ENCODE results near the gene OR5K2.

The OR5K2 gene

DNA sequence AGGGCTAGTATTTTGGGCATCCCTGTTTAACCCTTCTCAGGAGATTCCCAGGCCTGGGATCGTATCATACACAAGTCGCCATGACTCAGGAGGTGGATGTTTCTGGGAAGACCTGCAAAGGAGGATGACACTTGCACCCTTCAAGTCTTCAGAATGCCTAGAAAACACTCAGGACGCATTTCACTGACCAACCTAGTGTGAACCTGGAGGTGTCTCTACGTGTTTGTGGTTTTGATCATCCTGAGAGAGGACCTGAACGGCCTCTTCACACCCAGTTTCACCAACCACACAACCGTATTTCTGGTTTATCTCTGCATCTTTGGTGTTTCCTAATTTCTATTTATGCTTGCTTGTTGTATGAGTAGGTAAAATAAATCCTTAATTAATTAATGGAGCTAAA, 28.0 kb downstream of the OR5K2 start:
- DNase-seq, result no peak

DNA sequence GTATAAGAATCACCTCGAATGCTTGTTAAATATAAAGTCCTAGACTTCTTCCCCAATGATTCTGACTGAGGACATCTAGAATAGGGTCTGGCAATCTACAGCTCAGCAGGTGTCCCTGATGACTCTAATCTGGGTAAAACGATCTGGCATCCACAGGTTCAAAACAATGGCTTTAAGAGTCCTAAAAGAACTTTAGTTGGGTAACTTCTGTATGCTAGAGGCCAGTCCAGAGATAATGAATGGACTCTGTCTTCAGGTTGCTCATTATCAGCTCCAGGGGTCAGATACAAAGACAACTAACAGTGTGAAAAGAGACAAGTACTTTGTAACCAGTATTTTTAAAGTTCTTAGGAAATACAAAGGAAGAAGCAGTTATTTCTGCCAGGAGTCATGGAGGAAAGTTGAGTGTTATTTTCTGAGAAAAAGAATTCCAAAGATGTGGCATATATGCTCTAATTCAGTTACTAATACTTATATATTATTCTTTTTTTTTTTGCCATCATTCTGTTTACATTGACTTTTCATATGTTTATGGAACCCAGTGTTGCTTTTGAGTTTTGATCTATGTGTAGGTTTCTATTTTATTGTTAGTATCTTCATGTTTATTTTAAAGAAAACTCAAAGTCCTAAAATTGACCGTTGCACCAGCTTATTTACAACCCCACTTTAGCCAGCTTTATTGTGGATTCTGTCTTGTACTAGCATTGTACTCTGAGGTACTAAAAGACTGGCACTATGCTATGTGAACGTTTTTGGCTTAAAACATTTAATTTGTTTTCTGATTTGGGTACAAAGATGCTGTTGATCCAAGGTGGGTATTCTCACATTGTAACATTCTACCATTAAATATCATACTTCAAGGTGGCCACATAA, 31.2 kb downstream of the OR5K2 start:
- no peak for DNase-seq

DNA sequence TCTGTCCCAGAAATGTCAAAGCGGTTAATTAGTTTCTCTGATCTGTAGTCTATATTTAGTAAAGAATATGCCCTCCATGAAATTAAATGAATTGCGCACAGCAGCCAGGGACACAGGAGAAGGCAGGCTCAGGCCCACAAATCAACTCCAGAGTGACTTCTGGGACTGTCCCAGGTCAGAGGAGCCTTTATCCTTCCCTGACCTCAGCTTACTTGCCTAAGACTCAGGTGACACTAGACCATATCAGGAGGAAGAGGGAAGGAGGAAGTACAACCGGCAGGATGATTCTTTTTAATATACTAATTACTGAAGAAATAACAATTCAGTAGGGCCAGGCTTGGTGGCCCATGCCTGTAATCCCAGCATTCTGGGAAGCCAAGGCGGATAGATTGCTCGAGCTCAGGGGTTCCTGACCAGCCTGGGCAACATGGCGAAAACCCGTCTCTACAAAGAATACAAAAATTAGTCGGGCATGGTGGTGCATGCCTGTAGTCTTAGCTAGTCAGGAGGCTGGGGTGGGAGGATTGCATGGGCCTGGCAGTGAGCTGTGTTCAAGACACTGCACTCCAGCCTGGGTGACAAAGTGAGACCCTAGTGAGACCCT, 32.5 kb downstream of the OR5K2 start:
- DNase-seq, result no peak

DNA sequence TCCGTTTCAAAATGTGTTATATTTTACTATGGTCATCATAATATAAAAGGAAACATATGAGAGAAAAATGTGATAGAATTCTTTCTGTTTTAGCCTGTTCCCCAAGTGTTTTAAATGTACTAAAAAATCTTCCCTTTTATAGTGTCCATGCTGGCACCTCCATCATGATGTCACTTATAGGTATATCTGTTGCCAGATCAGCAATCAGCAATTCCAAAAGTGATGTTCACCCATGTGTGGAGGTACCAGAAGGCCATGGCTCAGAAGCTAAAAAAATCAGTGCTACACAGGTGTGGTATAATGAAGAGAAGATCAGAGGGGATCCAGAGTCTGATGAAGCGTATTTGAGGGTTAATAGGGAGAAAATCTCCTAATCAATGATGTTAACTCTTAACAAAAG, 33.2 kb downstream of the OR5K2 start:
- no peak for DNase-seq

DNA sequence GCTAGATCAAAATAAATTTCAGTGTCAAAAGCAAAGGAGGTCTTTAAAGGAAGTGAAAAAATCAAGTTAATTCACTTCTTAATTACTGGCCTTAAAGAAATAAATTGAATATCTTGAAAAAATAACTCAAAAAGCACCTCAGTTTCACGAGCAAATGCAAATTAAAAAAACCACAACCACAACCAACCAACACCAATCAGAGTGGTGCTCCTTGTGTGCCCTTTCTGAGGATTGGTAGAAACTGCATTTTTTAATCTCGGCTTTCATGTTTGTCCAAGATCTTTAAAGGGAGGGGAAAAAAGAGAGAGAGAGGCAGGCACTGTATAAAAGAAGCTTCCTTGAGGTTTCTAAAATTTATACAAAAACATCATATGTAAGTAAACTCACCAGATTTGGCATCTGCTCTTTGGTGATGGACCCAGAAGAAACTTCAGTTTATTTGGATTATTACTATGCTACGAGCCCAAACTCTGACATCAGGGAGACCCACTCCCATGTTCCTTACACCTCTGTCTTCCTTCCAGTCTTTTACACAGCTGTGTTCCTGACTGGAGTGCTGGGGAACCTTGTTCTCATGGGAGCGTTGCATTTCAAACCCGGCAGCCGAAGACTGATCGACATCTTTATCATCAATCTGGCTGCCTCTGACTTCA, 34.3 kb downstream of the OR5K2 start, which contains the start of gene GPR15:
GPR15 (plus strand) TSS at position 357 of the 653 bp plus-strand sequence; CDS start at position 413, 56 bp downstream.
- no peak for DNase-seq

DNA sequence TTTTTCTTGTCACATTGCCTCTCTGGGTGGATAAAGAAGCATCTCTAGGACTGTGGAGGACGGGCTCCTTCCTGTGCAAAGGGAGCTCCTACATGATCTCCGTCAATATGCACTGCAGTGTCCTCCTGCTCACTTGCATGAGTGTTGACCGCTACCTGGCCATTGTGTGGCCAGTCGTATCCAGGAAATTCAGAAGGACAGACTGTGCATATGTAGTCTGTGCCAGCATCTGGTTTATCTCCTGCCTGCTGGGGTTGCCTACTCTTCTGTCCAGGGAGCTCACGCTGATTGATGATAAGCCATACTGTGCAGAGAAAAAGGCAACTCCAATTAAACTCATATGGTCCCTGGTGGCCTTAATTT, 34.8 kb downstream of the OR5K2 start:
- DNase-seq, result no peak

DNA sequence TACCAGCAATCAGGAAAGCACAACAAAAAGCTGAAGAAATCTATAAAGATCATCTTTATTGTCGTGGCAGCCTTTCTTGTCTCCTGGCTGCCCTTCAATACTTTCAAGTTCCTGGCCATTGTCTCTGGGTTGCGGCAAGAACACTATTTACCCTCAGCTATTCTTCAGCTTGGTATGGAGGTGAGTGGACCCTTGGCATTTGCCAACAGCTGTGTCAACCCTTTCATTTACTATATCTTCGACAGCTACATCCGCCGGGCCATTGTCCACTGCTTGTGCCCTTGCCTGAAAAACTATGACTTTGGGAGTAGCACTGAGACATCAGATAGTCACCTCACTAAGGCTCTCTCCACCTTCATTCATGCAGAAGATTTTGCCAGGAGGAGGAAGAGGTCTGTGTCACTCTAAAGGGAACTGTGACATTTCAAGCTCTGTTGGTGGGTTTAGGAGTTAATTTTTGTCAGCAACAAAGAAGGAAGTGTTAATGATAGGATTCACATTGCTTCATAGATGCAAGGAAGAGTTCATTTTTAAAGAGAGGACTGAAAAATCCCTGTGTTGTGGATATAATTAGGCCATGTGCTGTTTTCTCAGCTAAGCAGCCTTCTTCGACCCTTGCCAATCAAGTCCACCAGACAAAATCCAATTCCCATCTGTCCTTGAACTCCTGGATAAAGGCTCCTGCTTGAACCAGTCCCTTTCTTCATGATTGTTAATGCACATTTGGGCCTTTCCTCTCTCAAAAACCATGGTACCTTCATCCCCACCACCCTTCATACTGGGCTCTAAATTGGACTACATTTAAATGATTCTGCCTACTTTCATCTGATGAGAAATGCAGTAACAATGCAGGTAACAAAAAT, 35.5 kb downstream of the OR5K2 start:
- no peak for DNase-seq

DNA sequence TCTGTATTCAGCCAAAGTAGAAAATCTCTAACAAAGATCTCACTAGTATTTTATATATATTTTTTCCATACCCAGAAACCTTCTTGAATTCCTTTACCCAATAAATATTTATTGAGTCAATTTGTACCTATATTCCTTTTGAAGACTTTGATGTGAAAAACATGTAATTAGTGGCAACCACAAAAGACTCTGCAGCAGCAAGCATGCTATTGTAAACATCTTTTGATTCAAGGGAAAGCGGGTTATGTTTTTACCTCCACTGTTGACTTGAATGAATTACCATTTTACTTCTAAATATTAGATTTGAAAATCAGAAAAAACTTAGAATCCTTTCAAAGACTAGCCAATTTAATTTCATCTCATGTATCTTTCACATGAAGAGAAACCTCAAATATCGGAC, 36.7 kb downstream of the OR5K2 start:
- no peak for DNase-seq

DNA sequence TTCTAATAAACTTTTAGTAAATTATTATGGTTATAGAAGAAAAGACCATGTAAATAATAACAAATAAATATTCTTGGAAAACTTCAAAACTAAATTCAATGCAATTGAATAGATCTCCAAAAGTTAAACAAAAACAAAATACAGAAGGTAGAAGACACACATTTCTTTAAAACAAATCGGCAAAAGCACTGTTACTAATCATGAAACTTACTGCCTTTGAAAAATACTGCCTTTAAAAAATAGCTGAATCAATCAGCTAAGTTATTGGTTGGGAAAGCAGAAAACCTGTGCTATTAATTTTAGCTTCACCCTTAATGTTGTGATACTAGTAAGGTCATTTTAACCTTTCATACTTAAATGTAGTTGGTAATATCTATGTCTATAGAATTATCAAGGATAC, 37.3 kb downstream of the OR5K2 start:
- no peak for DNase-seq

DNA sequence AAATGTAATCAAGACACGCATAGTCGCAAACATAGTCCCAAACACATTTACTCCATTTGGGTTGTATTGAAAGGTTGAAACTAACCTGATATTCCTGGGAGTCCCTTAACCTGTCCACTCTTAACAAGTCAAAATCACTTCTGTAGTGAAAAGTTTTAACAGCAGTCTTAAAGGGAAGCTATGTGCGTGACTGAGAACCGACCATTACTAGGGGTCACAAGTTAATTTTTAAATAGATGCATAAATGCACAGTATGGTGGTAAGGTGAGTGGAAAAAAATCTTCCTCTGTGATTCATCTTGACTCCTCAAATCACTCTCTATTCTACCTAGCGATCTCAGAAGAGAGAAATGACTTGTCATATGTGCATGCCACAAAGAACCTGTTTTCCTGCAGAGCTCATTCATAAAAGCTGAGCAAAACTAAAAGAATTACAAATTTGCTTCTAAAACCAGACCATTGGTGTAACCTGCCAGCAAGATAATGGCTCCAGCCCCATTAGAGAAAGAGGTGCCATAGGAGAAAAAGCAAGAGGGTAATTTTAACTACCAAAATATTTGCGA, 39.1 kb downstream of the OR5K2 start:
- no peak for DNase-seq

DNA sequence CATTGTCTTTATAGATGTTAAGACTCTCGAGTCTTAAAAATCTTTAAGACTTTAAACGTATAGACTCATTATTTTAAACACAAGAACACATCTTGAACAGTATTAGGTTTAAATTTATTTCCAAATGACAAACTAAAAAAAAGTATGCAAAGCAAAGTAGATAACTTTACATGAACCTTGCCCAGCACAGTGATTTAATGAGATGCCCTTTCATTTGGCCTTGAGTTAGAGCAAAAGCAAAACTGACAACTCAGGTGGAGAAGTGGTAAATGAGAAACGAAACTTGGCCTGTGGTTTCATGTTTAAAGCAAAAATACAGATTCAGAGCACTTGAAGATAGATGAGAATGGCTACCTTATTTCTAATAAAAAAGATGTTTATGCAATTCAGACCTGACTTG, 42.9 kb downstream of the OR5K2 start:
- DNase-seq, result no peak

DNA sequence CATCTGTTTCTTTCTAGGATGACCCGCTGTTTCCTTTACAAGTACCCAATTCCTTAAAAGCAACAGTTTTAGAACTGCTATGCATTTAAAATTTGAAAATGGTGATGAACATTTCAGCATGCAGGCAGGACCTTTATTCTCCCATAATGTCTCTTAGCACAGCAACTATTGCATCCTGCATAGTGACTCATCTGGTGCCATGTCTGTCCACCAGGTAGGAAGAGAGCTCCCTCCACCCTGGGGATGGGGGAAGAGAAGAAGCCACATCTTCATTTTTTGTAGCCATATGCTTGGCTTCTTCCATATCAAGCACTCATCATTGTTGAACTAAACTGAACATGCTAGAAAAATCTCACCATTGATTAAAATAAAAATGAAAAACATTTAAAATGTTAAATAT, 44.2 kb downstream of the OR5K2 start:
- no peak for DNase-seq

DNA sequence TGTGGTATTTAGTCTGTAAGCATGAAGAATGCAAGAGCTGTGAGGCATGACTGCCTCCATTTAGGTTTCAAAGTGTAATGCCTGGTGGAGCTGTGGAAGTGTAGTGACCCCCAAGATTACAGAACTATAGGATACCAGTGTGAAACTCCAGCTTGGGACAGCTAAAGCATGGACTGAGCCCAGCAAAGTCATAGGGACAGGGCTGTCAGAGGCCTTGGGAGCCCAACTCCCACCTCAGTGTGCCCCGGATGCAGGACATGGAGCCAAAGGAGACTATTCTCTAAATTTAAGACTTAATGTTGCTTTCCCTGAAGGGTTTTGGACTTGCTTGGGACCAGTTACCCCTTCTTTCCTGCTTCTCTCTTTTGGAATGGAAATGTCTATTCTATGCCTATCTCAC, 45.1 kb downstream of the OR5K2 start:
- no peak for DNase-seq

DNA sequence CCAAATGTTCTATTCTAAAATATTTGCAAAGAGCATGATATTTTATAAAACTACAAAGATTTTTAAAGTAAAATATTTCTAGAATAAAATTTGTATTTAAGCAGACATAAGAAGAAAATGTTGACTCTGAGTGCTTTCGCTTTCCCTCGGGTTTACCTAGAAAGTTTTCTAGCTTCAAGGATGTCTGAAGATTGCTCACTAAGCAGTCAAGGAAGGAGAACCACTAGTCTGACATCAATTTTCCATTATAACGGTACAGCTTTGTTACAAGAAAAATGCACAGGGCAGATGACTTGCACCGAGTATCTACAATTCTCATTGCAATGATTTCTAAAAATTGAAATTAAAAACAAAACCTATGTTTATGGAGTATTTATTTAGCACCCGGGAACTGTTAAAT, 48.5 kb downstream of the OR5K2 start:
- no peak for DNase-seq
